ENCODE data around the gene COX7A2L. TPM values are rescaled to one million over a fixed set of nuclear protein-coding genes. Genes with fewer than 3 reads are reported as not detected.

Gene COX7A2L
- total RNA-seq, 1 experiment from 2014 or later, result 322 TPM

DNA sequence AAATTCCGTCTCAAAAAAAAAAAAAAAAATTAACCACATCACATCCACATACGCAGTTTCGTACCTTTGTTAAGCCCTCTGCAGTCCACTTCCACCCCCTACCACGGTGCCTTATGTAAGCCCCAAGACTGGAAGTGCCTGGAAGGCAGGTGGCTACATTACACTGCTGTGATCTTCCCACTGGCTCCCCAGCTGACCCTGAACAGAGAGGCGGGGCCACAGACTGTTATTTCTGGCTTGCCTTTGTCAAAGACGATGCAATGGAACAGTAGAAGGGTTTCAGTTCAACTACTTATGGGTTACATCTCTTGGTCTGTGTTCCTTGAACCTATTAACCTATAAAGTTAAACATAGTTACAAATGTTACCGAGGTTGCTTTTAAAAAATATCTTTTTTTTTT, 15.7 kb upstream of the COX7A2L start:
- H3K9me3 ChIP-seq (replicated peaks), result no peaks in the 10 kb centered on the region
- no peaks in the 10 kb centered on the region for H3K36me3 ChIP-seq
- no peak overlapping the region for H3K27ac ChIP-seq
- H3K4me1 ChIP-seq, result no peaks in the 10 kb centered on the region
- H3K27me3 ChIP-seq, result no peaks in the 10 kb centered on the region
- no peak for DNase-seq
- H3K4me3 ChIP-seq, result no peak overlapping the region

- no peaks in the 10 kb centered on the region for H3K9me3 ChIP-seq (replicated peaks)
- H3K27ac ChIP-seq, result no peak overlapping the region
These were observed 11.6 kb upstream of the COX7A2L start for GRCh38 chr2:42372474-42373200.

GRCh38 chr2:42371611-42372473, 10.8 kb upstream of the COX7A2L start:
- Histone ChIP-seq H3K27me3 (no peaks in the 10 kb centered on the region), H3K4me3 (no peak overlapping the region), H3K27ac (no peak overlapping the region), H3K9me3 (replicated peaks) (no peaks in the 10 kb centered on the region), H3K36me3 (no peaks in the 10 kb centered on the region), H3K4me1 (no peaks in the 10 kb centered on the region)
- no peak for DNase-seq

More at GRCh38 chr2:42372474-42373200, 11.6 kb upstream of the COX7A2L start:
- Histone ChIP-seq H3K4me1 (no peaks in the 10 kb centered on the region), H3K36me3 (no peaks in the 10 kb centered on the region), H3K4me3 (no peak overlapping the region), H3K27me3 (no peaks in the 10 kb centered on the region)
- DNase-seq, result no peak

DNA sequence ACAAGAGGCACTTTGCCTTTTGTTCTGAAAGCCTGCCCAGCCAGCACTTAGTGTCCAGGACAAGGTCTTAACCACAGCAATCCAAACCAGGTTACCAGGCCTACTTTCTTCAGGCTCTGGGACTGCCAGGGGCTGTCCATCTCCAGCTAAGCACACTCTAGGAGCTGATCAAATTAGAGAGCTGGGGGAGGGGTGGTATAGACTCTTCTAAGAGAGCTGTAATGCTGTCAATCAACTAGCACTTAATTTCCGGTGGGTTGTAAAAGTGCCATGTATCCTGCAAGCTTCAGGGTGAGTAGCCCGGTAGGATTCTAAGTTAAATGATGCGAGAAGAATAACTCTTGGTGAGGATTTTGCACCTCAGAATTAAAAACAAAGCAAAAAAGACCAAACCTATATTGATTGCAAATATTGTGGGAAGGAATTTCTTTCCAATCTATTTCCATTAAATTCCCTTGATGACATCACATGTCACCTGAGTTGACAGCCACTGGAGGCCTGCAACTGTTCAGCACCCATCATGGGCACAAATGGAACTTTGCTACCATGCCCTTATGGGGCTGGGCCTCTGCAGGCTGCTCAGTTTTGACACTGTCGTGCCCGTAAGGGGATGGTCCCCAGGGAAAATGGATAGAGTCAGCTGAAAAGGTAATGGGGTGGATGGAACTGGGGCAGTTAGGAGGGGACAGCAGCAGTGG, 8.7 kb upstream of the COX7A2L start:
- no peaks in the 10 kb centered on the region for H3K9me3 ChIP-seq (replicated peaks)
- no peaks in the 10 kb centered on the region for H3K4me1 ChIP-seq
- no peak for DNase-seq
- H3K36me3 ChIP-seq, result no peaks in the 10 kb centered on the region
- no peak overlapping the region for H3K4me3 ChIP-seq
- no peaks in the 10 kb centered on the region for H3K27me3 ChIP-seq
- no peak overlapping the region for H3K27ac ChIP-seq

DNA sequence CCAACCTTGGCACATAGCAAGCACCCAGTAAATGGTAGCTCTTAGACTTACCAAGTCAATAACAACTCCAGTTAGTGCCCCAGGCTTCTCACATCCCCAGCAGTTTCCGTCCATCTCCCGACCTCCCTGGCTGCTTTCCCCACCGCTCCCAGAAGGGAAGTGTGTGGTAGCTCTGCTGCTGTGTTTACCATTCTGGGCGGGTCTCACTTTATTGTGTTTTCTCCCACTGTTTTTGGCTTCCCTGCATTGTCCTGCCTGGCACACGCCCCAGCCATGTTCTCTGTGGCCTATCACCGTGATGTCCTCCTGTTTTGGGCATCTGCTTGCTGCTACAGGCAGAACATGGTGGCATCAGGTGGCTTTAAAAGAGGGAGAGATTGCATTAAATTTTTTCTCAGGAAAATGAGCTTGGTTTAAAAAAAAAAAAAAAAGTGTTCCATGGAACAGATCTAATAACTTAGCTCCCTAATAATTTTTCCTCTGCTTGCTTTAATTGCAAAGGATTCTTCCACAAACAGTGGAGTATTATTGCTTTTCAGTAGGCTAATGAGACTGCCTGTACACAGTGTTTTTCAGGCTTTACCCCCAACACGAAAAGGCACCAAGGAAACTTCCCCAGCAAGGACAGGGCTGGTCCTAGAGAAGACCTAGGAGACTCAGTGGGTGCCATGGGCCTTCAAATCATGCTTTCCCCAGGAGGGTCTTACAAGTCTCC, 8.0 kb upstream of the COX7A2L start:
- no peak overlapping the region; the same call in 1 of the 2 replicates for H3K4me3 ChIP-seq
- H3K36me3 ChIP-seq, result no peaks in the 10 kb centered on the region
- H3K27ac ChIP-seq, result no peak overlapping the region
- H3K4me1 ChIP-seq, result no peaks in the 10 kb centered on the region
- H3K9me3 ChIP-seq (replicated peaks), result no peaks in the 10 kb centered on the region
- no peaks in the 10 kb centered on the region for H3K27me3 ChIP-seq
- DNase-seq, result peak; percentile 49 to 64

- no peaks in the 10 kb centered on the region for H3K9me3 ChIP-seq (replicated peaks)
- no peak for DNase-seq
These were observed 6.8 kb upstream of the COX7A2L start for GRCh38 chr2:42367835-42368234.

DNA sequence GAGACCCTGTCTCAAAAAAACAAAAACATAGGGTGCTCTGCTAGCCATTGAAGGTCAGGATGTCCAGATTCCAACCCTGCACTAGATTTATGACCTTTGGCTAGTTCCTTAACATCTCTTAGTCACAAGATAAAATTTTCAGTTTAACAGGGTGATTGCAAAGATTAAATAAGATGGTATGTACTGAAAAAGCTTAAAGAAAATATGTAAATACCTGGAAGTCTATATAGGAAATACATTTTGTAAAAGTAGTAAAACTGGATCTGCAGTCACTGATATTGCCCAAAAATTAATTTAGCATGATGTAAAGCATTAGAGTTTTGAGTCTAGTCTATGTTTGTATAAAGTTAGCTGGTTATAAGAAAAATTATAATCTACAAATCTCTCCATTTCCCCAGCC, 5.4 kb upstream of the COX7A2L start:
- DNase-seq, result no peak
- H3K27ac ChIP-seq, result no peak overlapping the region

More at GRCh38 chr2:42367835-42368234, 6.8 kb upstream of the COX7A2L start:
- H3K27ac ChIP-seq, result no peak overlapping the region
- no peak overlapping the region for H3K4me3 ChIP-seq
- no peaks in the 10 kb centered on the region for H3K27me3 ChIP-seq
- no peaks in the 10 kb centered on the region for H3K4me1 ChIP-seq
- no peaks in the 10 kb centered on the region for H3K36me3 ChIP-seq

DNA sequence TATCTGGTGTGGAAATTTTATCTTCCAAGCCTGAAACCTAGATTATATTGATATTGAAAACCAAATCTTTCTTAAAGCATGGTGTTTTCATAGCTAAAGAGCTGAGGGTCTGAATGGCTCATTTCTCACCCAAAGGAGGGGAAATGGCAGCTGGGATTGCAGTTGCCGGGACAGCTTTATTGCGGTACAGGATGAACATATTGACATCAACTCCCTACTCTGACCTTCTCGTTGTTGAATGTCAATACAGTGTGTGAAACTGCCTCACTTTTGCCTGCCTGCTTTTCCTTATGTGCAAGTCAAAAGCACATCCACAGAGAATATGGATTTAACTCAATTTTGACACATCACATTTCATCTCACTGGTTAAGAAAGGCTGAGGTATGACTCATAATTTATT, 3.6 kb upstream of the COX7A2L start:
- Histone ChIP-seq H3K4me3 (no peak overlapping the region), H3K9me3 (replicated peaks) (no peaks in the 10 kb centered on the region), H3K4me1 (no peaks in the 10 kb centered on the region), H3K36me3 (no peaks in the 10 kb centered on the region), H3K27me3 (no peaks in the 10 kb centered on the region), H3K27ac (no peak overlapping the region)
- DNase-seq, result no peak

More for the DNA sequence above, 5.4 kb upstream of the COX7A2L start:
- Histone ChIP-seq H3K36me3 (no peaks in the 10 kb centered on the region), H3K9me3 (replicated peaks) (no peaks in the 10 kb centered on the region), H3K4me1 (no peaks in the 10 kb centered on the region), H3K4me3 (no peak overlapping the region), H3K27me3 (no peaks in the 10 kb centered on the region)

- H3K27me3 ChIP-seq, result no peaks in the 10 kb centered on the region
- no peak overlapping the region for H3K27ac ChIP-seq
- no peak overlapping the region for H3K4me3 ChIP-seq
- peaks cover 11% of the 10 kb centered on the region for H3K4me1 ChIP-seq
- no peak for DNase-seq
- H3K9me3 ChIP-seq (replicated peaks), result no peaks in the 10 kb centered on the region
- no peaks in the 10 kb centered on the region for H3K36me3 ChIP-seq
These were observed 2.4 kb upstream of the COX7A2L start for GRCh38 chr2:42363413-42363812.

DNA sequence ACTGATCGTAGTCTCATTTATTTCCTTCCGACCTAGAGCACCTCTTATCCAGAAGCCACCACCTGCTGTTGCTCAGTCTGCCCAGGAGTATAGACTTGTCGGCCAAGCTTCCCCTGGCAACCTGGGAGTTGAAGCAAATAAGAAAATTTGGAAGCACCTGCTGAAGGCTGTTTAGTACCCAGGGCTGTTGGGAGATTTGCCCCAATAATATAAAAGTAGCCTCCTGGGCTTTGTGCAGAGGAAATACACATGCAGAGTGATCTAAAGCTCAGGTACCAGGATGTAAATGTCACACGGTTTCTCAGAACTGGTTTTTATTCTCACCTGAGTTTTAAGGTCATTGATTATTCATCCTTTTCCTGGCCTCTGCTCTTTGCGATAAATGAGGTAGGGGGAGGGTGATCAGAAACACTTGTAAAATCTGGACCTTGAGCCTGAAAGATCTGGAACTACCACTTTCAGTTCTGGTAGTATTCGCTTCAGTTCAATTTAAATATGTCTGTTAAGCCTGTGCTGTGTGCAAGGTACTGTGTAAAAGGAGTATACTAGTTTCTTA, 789 bp upstream of the COX7A2L start:
- no peak for DNase-seq
- no peaks in the 10 kb centered on the region for H3K27me3 ChIP-seq
- H3K4me1 ChIP-seq, result peaks cover 13% of the 10 kb centered on the region
- H3K4me3 ChIP-seq, result peak overlapping the region; percentile 87
- no peaks in the 10 kb centered on the region for H3K36me3 ChIP-seq
- H3K27ac ChIP-seq, result no peak overlapping the region
- no peaks in the 10 kb centered on the region for H3K9me3 ChIP-seq (replicated peaks)

DNA sequence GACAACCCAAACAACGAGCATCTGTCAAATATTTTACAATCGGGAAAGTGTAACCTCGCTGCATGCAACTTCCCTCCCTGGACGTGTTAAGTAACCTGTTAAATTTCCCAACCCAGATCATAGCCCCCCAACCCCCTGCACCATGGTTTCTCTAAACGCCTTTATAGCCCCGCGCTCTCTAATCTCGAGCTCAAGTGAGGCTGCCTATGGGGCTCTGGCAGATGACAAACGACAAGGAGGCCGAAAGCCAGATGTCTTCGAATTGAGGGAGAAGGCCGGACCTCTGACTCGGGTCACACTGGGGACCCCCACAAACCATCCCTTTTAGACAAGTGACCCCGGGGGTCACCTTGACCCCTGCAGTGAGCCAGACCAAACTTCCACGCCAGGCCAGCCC, 526 bp downstream of the COX7A2L start:
- Histone ChIP-seq H3K4me1 (peaks cover 13% of the 10 kb centered on the region), H3K36me3 (no peaks in the 10 kb centered on the region), H3K27me3 (no peaks in the 10 kb centered on the region), H3K4me3 (peak overlapping the region; percentile 87), H3K27ac (peak overlapping the region; percentile 97), H3K9me3 (replicated peaks) (no peaks in the 10 kb centered on the region)
- DNase-seq, result peak in 1 of 2 experiments; percentile 37

- peaks cover 3% of the 10 kb centered on the region; the same call in 1 of the 2 replicates for H3K36me3 ChIP-seq
- H3K4me1 ChIP-seq, result peaks cover 13% of the 10 kb centered on the region
- H3K4me3 ChIP-seq, result peak overlapping the region; percentile 87
- H3K27me3 ChIP-seq, result no peaks in the 10 kb centered on the region
- peak overlapping the region; percentile 97 for H3K27ac ChIP-seq
- H3K9me3 ChIP-seq (replicated peaks), result no peaks in the 10 kb centered on the region
- DNase-seq, result peak in 1 of 2 experiments; percentile 47
These were observed 993 bp downstream of the COX7A2L start for GRCh38 chr2:42359965-42360483.

GRCh38 chr2:42359304-42359964, 1.6 kb downstream of the COX7A2L start:
- Histone ChIP-seq H3K9me3 (replicated peaks) (no peaks in the 10 kb centered on the region), H3K27me3 (no peaks in the 10 kb centered on the region), H3K27ac (peak overlapping the region; percentile 97; the same call in 1 of the 2 replicates)

More at GRCh38 chr2:42359304-42359964, 1.6 kb downstream of the COX7A2L start:
- H3K4me3 ChIP-seq, result peak overlapping the region; percentile 87
- peaks cover 13% of the 10 kb centered on the region for H3K4me1 ChIP-seq
- peaks cover 3% of the 10 kb centered on the region; the same call in 1 of the 2 replicates for H3K36me3 ChIP-seq
- DNase-seq, result no peak
